OCI-LY1 (cell line): ENCODE data around the gene TEX26.

ENCODE experiments used
- H2AFZ ChIP-seq: fragments of 200-600 bp; sonication (generic), shearing (Covaris generic); 2 replicates; pipeline ENCODE4 v1.6.0; 2014; ENCODE audit warnings: antibody characterized with exemption, mild to moderate bottlenecking, low read length
- H3F3A ChIP-seq: fragments of 200-600 bp; sonication (generic), shearing (Covaris generic); 2 replicates; pipeline ENCODE4 v1.6.0; 2014; ENCODE audit warnings: mild to moderate bottlenecking, antibody characterized with exemption, low read length, moderate library complexity; ENCODE audit not compliant: insufficient read depth
- H3K27ac ChIP-seq: fragments of 200-600 bp; sonication (generic); 2 replicates; pipeline ENCODE4 v1.5.1; 2014; ENCODE audit warnings: low read length, mixed run types, mild to moderate bottlenecking, low read depth; ENCODE audit not compliant: poor library complexity, severe bottlenecking
- H3K27me3 ChIP-seq: fragments of 200-600 bp; sonication (generic); 2 replicates; pipeline ENCODE4 v1.6.0; 2014; ENCODE audit warnings: antibody characterized with exemption, mild to moderate bottlenecking, low read length, moderate library complexity; ENCODE audit not compliant: insufficient read depth
- H3K36me3 ChIP-seq: fragments of 200-600 bp; sonication (generic); 2 replicates; pipeline ENCODE4 v1.6.1; 2014; ENCODE audit warnings: mild to moderate bottlenecking, antibody characterized with exemption, low read length, moderate library complexity, mixed read lengths; ENCODE audit not compliant: insufficient read depth
- H3K4me1 ChIP-seq: fragments of 200-600 bp; sonication (generic); 2 replicates; pipeline ENCODE4 v1.5.1; 2014; ENCODE audit warnings: mild to moderate bottlenecking, low read length, moderate library complexity; ENCODE audit not compliant: insufficient read depth, severe bottlenecking
- H3K4me2 ChIP-seq: fragments of 200-600 bp; sonication (generic), shearing (Covaris generic); 2 replicates; pipeline ENCODE4 v1.6.1; 2014; ENCODE audit warnings: low read length
- H3K4me3 ChIP-seq: fragments of 200-600 bp; sonication (generic); 2 replicates; pipeline ENCODE4 v1.5.1; 2014; ENCODE audit warnings: low read length, low read depth, mild to moderate bottlenecking, mixed read lengths; ENCODE audit not compliant: poor library complexity, severe bottlenecking
- H3K79me2 ChIP-seq: fragments of 200-600 bp; shearing (Covaris generic); 2 replicates; pipeline ENCODE4 v1.6.1; 2016; ENCODE audit warnings: mixed run types, low read length, mixed read lengths; ENCODE audit not compliant: insufficient read depth
- H3K9ac ChIP-seq: fragments of 200-600 bp; sonication (generic), shearing (Covaris generic); 2 replicates; pipeline ENCODE4 v1.6.1; 2014; ENCODE audit warnings: mild to moderate bottlenecking, low read length, mixed read lengths
- H3K9me2 ChIP-seq: fragments of 200-600 bp; sonication (generic), shearing (Covaris generic); 2 replicates; pipeline ENCODE4 v1.6.1; 2014; ENCODE audit warnings: low read depth, mild to moderate bottlenecking, low read length, mixed read lengths
- H3K9me3 ChIP-seq: fragments of 200-600 bp; shearing (Covaris generic); 2 replicates; pipeline ENCODE4 v1.6.1; 2014; ENCODE audit warnings: low read length, mixed read lengths
- H4K20me1 ChIP-seq: fragments of 200-600 bp; sonication (generic), shearing (Covaris generic); 2 replicates; pipeline ENCODE4 v1.6.0; 2016; ENCODE audit warnings: mild to moderate bottlenecking, low read length; ENCODE audit not compliant: insufficient read depth
- EZH2 ChIP-seq: fragments of 200-600 bp; sonication (generic), shearing (Covaris generic); IDR thresholded peaks from 2 replicates; pipeline ENCODE4 v1.8.0; 2017; ENCODE audit warnings: borderline replicate concordance, mixed run types, mild to moderate bottlenecking, antibody characterized with exemption, low read length, moderate library complexity, mixed read lengths
- TF ChIP-seq, protein P1 (sequence below): fragments of 200-600 bp; sonication (generic), shearing (Covaris generic); IDR thresholded peaks from 2 replicates; pipeline ENCODE4 v1.5.1; 2017; ENCODE audit warnings: mild to moderate bottlenecking, antibody characterized with exemption, low read length, moderate library complexity, mixed read lengths

TEX26 gene

DNA sequence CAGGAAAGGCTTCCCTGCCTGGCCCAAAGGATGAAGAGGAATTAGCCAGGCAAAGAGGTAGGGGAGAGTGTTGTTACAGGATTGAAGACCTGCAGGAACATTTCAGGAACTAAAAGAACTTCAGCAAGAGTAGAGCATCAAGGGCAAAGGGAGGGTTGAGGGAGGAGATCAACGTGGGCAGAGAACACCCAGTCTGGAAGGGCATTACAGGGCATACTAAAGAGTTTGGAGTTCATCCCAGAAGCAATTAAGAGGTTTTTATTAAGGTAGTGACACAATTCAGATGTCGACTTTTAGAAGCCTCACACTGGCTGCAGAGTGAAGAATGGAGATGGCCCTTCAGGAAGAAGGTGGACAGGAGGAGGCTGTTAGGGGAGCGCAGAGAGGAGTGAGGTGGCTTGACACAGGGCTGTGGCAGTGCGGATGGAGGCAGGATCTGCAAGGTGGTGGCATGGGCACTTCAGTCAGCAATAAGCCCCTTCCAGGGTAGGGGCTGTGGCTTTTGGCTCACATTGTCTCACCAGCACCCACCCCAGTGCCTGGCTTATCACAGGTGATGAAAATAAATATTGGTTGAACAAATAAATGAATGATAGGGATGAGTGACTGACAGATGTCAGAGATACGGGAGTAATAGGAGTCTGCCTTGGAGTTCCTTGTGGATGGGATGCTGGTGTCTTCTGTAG lies 24.9 kb downstream of the TEX26 start:
- Histone ChIP-seq H3K4me2 (no peak overlapping the region), H3F3A (no peaks in the 10 kb centered on the region), H3K27ac (no peak overlapping the region), H3K4me3 (no peak overlapping the region), H2AFZ (no peak overlapping the region), H3K79me2 (no peaks in the 10 kb centered on the region), H3K9me2 (no peaks in the 10 kb centered on the region), H3K4me1 (no peaks in the 10 kb centered on the region), H3K9ac (no peak overlapping the region), H4K20me1 (no peaks in the 10 kb centered on the region), H3K27me3 (no peaks in the 10 kb centered on the region), H3K36me3 (no peaks in the 10 kb centered on the region), H3K9me3 (no peaks in the 10 kb centered on the region)
- TF ChIP-seq EZH2: no peak
- TF ChIP-seq, protein P1, sequence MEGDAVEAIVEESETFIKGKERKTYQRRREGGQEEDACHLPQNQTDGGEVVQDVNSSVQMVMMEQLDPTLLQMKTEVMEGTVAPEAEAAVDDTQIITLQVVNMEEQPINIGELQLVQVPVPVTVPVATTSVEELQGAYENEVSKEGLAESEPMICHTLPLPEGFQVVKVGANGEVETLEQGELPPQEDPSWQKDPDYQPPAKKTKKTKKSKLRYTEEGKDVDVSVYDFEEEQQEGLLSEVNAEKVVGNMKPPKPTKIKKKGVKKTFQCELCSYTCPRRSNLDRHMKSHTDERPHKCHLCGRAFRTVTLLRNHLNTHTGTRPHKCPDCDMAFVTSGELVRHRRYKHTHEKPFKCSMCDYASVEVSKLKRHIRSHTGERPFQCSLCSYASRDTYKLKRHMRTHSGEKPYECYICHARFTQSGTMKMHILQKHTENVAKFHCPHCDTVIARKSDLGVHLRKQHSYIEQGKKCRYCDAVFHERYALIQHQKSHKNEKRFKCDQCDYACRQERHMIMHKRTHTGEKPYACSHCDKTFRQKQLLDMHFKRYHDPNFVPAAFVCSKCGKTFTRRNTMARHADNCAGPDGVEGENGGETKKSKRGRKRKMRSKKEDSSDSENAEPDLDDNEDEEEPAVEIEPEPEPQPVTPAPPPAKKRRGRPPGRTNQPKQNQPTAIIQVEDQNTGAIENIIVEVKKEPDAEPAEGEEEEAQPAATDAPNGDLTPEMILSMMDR: no peak

DNA sequence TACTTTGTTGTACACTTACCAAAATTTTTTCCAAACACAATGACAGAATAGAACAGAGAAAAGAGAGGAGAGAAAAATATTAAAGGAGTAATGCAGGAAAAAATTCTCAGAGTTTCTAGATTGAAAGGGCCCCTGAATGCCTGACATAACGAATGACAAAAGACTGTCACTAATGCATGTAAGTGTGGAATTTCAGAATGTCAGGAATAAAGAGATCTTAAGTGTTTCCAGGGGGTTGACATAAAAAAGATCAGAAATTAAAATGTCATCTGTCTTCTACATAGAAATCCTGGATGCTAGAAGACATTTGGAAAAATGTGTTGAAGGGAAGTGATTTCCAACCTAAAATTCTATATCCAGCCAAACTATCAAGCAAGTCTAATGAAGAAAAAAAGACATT lies 27.2 kb downstream of the TEX26 start:
- Histone ChIP-seq H4K20me1 (no peaks in the 10 kb centered on the region), H3F3A (no peaks in the 10 kb centered on the region), H3K4me3 (no peak overlapping the region), H2AFZ (no peak overlapping the region), H3K36me3 (no peaks in the 10 kb centered on the region), H3K79me2 (no peaks in the 10 kb centered on the region), H3K9me3 (no peaks in the 10 kb centered on the region), H3K9me2 (no peaks in the 10 kb centered on the region), H3K27ac (no peak overlapping the region), H3K9ac (no peak overlapping the region), H3K4me2 (no peak overlapping the region), H3K4me1 (no peaks in the 10 kb centered on the region), H3K27me3 (no peaks in the 10 kb centered on the region)
- no peak for TF ChIP-seq EZH2
- TF ChIP-seq, protein P1: no peak

DNA sequence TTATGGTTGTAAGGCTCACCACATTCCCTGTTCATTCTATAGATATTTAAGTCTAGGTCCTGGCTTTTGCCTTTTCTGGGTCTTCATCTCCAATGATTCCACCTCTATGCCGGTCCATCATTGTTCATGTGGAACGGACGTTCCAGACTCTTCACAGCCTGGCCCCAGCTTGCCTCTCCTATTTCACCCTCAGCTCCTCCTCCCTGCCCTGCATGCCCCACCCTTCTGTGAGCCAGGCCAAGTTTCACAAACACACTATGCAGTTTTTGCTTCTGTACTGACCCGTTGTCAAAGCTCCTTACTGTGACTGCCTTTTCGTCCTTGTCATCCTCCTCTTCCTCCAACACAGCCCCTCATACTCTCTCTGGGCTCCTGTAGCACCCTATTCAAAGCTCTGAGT lies 31.3 kb downstream of the TEX26 start:
- H3K27me3 ChIP-seq: no peaks in the 10 kb centered on the region
- no peak for TF ChIP-seq EZH2
- TF ChIP-seq, protein P1: no peak
- no peaks in the 10 kb centered on the region for H3K4me1 ChIP-seq
- H3K27ac ChIP-seq: no peak overlapping the region
- H3K9me2 ChIP-seq: no peaks in the 10 kb centered on the region
- no peaks in the 10 kb centered on the region for H4K20me1 ChIP-seq
- no peak overlapping the region for H3K9ac ChIP-seq
- H3F3A ChIP-seq: no peaks in the 10 kb centered on the region
- H2AFZ ChIP-seq: no peak overlapping the region
- H3K36me3 ChIP-seq: no peaks in the 10 kb centered on the region
- no peak overlapping the region for H3K4me2 ChIP-seq
- H3K79me2 ChIP-seq: no peaks in the 10 kb centered on the region
- H3K9me3 ChIP-seq: no peaks in the 10 kb centered on the region
- H3K4me3 ChIP-seq: no peak overlapping the region
